DND-41 (cell line): ENCODE data around the gene STAP1.

Source experiments
- ATAC-seq: fragments of 200-7000 bp; cut with Tn5 transposase; 3 replicates; pipeline ENCODE4 v1.9.1; 2021; ENCODE audit warnings: low read depth; ENCODE audit not compliant: insufficient read depth
- DNase-seq: peaks from one replicate; pipeline ENCODE4 v3.0.0-alpha.2; 2020
- H2AFZ ChIP-seq: 2 replicates; pipeline ENCODE4 v1.6.0; 2012; ENCODE audit warnings: low read depth, low read length
- H3K27ac ChIP-seq: 2 replicates; pipeline ENCODE4 v1.5.1; 2012; ENCODE audit warnings: low read length, inconsistent platforms
- H3K27me3 ChIP-seq: fragments of 200-600 bp; sonication (generic); 2 replicates; pipeline ENCODE4 v1.6.0; 2012; ENCODE audit warnings: low read length, mild to moderate bottlenecking, inconsistent platforms; ENCODE audit not compliant: insufficient read depth, poor library complexity
- H3K36me3 ChIP-seq: 2 replicates; pipeline ENCODE4 v1.5.1; 2012; ENCODE audit warnings: low read length, inconsistent platforms; ENCODE audit not compliant: insufficient read depth
- H3K4me1 ChIP-seq: 2 replicates; pipeline ENCODE4 v1.5.1; 2012; ENCODE audit warnings: mild to moderate bottlenecking, low read length; ENCODE audit not compliant: insufficient read depth
- H3K4me2 ChIP-seq: 2 replicates; pipeline ENCODE4 v1.6.0; 2012; ENCODE audit warnings: mild to moderate bottlenecking, moderate library complexity, low read length, inconsistent platforms; ENCODE audit not compliant: insufficient read depth
- H3K4me3 ChIP-seq, 2 experiments: fragments of 200-600 bp in 1 of 2; shearing (Covaris generic) in 1 of 2; 2 replicates each; pipeline ENCODE4 v1.5.1; 2012 to 2016; ENCODE audit warnings: inconsistent platforms in 2 of 2, low read length in 2 of 2, mild to moderate bottlenecking in 2 of 2, low read depth in 1 of 2, moderate library complexity in 1 of 2
- H3K79me2 ChIP-seq: 2 replicates; pipeline ENCODE4 v1.6.0; 2012; ENCODE audit warnings: low read length, inconsistent platforms; ENCODE audit not compliant: insufficient read depth
- H3K9ac ChIP-seq: 2 replicates; pipeline ENCODE4 v1.6.0; 2012; ENCODE audit warnings: low read depth, mild to moderate bottlenecking, inconsistent platforms, low read length, moderate library complexity
- H3K9me3 ChIP-seq: 2 replicates; pipeline ENCODE4 v1.5.1; 2012; ENCODE audit warnings: low read length, moderate library complexity, mild to moderate bottlenecking, inconsistent platforms; ENCODE audit not compliant: insufficient read depth, severe bottlenecking
- H4K20me1 ChIP-seq: 2 replicates; pipeline ENCODE4 v1.6.0; 2012; ENCODE audit warnings: low read length; ENCODE audit not compliant: insufficient read depth
- EZH2 ChIP-seq: IDR thresholded peaks from 3 replicates; pipeline ENCODE4 v1.6.1; 2012; ENCODE audit warnings: borderline replicate concordance, low read depth, mild to moderate bottlenecking, moderate library complexity, low read length, inconsistent platforms; ENCODE audit not compliant: severe bottlenecking
- TF ChIP-seq, protein P1 (sequence below): IDR thresholded peaks from 2 replicates; pipeline ENCODE4 v1.5.1; 2012; ENCODE audit warnings: borderline replicate concordance, low read length, moderate library complexity, mild to moderate bottlenecking; ENCODE audit not compliant: poor library complexity, severe bottlenecking; ENCODE audit errors: extremely low read depth

STAP1 gene

DNA sequence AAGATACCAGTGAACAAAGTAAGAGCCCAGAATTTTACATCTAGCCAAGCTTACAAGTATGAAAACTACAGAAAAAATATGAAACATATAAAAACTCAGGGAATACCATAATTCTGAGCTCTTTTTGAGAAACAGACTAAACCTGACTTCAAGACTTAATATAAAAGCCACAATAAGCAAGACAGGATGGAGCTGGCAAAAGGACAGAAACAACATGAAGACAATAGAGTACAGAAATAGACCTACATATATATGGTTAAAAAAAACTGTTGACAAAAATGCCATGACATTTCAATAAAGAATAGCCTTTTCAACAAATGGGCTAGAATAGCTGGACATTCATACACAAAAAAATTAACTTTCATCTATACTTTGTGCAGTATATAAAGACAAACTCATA, 93.0 kb downstream of the STAP1 start:
- Histone ChIP-seq H2AFZ (no peak overlapping the region), H3K4me2 (no peak overlapping the region), H3K27ac (no peak overlapping the region), H4K20me1 (no peaks in the 10 kb centered on the region; the same call in 1 of the 2 replicates), H3K36me3 (peaks cover 37% of the 10 kb centered on the region), H3K9me3 (no peaks in the 10 kb centered on the region), H3K27me3 (no peaks in the 10 kb centered on the region), H3K9ac (no peak overlapping the region), H3K4me3 (no peak overlapping the region), H3K79me2 (no peaks in the 10 kb centered on the region), H3K4me1 (no peaks in the 10 kb centered on the region)
- TF ChIP-seq, protein P1, sequence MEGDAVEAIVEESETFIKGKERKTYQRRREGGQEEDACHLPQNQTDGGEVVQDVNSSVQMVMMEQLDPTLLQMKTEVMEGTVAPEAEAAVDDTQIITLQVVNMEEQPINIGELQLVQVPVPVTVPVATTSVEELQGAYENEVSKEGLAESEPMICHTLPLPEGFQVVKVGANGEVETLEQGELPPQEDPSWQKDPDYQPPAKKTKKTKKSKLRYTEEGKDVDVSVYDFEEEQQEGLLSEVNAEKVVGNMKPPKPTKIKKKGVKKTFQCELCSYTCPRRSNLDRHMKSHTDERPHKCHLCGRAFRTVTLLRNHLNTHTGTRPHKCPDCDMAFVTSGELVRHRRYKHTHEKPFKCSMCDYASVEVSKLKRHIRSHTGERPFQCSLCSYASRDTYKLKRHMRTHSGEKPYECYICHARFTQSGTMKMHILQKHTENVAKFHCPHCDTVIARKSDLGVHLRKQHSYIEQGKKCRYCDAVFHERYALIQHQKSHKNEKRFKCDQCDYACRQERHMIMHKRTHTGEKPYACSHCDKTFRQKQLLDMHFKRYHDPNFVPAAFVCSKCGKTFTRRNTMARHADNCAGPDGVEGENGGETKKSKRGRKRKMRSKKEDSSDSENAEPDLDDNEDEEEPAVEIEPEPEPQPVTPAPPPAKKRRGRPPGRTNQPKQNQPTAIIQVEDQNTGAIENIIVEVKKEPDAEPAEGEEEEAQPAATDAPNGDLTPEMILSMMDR = no peak
- no peak for TF ChIP-seq EZH2
- ATAC-seq (no peak), DNase-seq (no peak)
